Ovary (tissue), 9 donors: ENCODE measurements around the gene CSNK1G3. TPM values are rescaled to one million over a fixed set of nuclear protein-coding genes. Genes with fewer than 3 reads are reported as not detected.
"Not testable (repeated sequence)": the region's sequence is repeated elsewhere in the genome, so short reads cannot be mapped to it uniquely, and the experiment has no call there.

Source experiments
- DNase-seq, 5 donors: peaks; one replicate each; pipeline ENCODE4 v3.0.0-alpha.2; 2019 to 2020
- H3K27ac ChIP-seq, 2 donors: fragments of 200-600 bp; one replicate each; pipeline versions ENCODE4 v1.5.1 to v1.8.0; 2019 to 2022
- H3K27me3 ChIP-seq: fragments of 200-600 bp; one replicate; pipeline ENCODE4 v1.8.0; 2022
- H3K36me3 ChIP-seq: fragments of 200-600 bp; sonication (generic); one replicate; pipeline ENCODE4 v1.5.1; 2019
- H3K4me1 ChIP-seq: one replicate; pipeline ENCODE4 v1.8.1; 2013; ENCODE audit warnings: mild to moderate bottlenecking, moderate library complexity; ENCODE audit not compliant: insufficient read depth
- H3K4me3 ChIP-seq: fragments of 200-600 bp; sonication (generic); one replicate; pipeline ENCODE4 v1.5.1; 2017
- H3K9me3 ChIP-seq, 2 donors: fragments of 200-600 bp in 1 of 2; sonication (generic) in 1 of 2; one replicate each; pipeline versions ENCODE4 v1.5.1 to v1.8.1; 2013 to 2019; ENCODE audit warnings: mild to moderate bottlenecking in 1 of 2, moderate library complexity in 1 of 2
- EP300 ChIP-seq: sonication (generic); formaldehyde crosslinking; IDR thresholded peaks from one replicate; pipeline ENCODE4 v1.6.1; 2017; ENCODE audit warnings: antibody characterized with exemption
- POLR2A ChIP-seq: fragments of 450-650 bp; IDR thresholded peaks from one replicate; pipeline ENCODE4 v1.6.1; 2017; ENCODE audit warnings: antibody characterized with exemption, mild to moderate bottlenecking, moderate library complexity
- WGBS, 3 donors: extraction: QIAGEN DNeasy Blood & Tissue Kit in 1 of 3; methylation state at CpG; one replicate each; pipeline versions ENCODE4 v1.1.5 to v1.1.7; 2013 to 2017; 5-methylcytosine and 5-hydroxymethylcytosine counted together
- intact Hi-C, 4 donors: fragments of 100-400 bp; cut with DNase I; formaldehyde crosslinking; loops; one replicate each; pipeline versions ENCODE4 v1.11.0 to v1.15.1; 2022 to 2023
- polyA plus RNA-seq, 2 donors: library from polyadenylated mRNA; stranded (reverse); fragments of 200-250 nt in 1 of 2; fragments of 350-450 nt in 1 of 2; fragmentation: Illumina TruSeq in 1 of 2; extraction: RNeasy Lipid Tissue Mini Kit (QIAGEN cat#74804) in 1 of 2; gene quantifications; one replicate each; pipeline ENCODE4 v1.2.3, GENCODE V29; 2013 to 2014
- total RNA-seq, 7 donors: library from RNA; depleted of rRNA in 2 of 7; stranded (reverse); fragments of >200 nt in 2 of 7; fragmentation: NEBNext Ultra II Directional in 3 of 7; extraction: Animal tissue kit (Norgen Biotek cat#: 25700) in 3 of 7; gene quantifications; one replicate each; pipeline versions ENCODE4 v1.1.0 to v1.2.4, GENCODE V29; 2016 to 2023
- TF ChIP-seq, protein P1 (sequence below), 3 donors: fragments of 450-650 bp in 2 of 3; fragments of 200-600 bp in 1 of 3; IDR thresholded peaks; one replicate each; pipeline versions ENCODE4 v1.5.1 to v1.8.0; 2016 to 2022; ENCODE audit warnings: antibody characterized with exemption in 3 of 3, mild to moderate bottlenecking in 1 of 3
- donor health status: DM: no; HTN: no; CAD: no; lungs with moderate emphysema.
- donor health status: DM: no; HTN: no; CAD: no.
- donor health status: Bipolar disorder and iron deficiency.
- donor health status: DM: yes; HTN: yes; CAD: no.
- donor health status: DM: no; HTN: no; CAD: no.
- donor health status: DM: yes; HTN: yes; CAD: no.

Gene CSNK1G3
- total and polyA plus RNA-seq, 9 donors: 12.1 to 68.5 (median 50.8) TPM

DNA sequence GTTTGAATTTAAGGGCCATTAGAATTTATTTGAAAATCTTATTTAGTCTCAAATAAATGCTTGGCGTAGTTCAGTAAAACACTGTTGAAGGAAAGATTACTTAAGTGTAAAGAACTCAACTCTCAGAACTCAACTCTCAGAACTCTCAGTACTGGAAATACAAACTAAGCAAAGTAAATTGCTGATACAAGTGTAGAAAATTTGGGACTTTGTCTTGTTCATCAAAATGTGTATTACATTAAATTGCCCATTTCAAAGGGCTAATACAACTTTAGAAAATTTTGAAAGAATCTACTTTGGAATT is 99.4 kb downstream of the CSNK1G3 start:
- H3K27ac ChIP-seq: no peak overlapping the region
- no peaks in the 10 kb centered on the region for H3K4me1 ChIP-seq
- intact Hi-C loops: no loop called here
- no peaks in the 10 kb centered on the region for H3K36me3 ChIP-seq
- no peaks in the 10 kb centered on the region for H3K27me3 ChIP-seq
- H3K9me3 ChIP-seq: no peaks in the 10 kb centered on the region
- no peak overlapping the region for H3K4me3 ChIP-seq
- no peak for DNase-seq
- TF ChIP-seq, protein P1, sequence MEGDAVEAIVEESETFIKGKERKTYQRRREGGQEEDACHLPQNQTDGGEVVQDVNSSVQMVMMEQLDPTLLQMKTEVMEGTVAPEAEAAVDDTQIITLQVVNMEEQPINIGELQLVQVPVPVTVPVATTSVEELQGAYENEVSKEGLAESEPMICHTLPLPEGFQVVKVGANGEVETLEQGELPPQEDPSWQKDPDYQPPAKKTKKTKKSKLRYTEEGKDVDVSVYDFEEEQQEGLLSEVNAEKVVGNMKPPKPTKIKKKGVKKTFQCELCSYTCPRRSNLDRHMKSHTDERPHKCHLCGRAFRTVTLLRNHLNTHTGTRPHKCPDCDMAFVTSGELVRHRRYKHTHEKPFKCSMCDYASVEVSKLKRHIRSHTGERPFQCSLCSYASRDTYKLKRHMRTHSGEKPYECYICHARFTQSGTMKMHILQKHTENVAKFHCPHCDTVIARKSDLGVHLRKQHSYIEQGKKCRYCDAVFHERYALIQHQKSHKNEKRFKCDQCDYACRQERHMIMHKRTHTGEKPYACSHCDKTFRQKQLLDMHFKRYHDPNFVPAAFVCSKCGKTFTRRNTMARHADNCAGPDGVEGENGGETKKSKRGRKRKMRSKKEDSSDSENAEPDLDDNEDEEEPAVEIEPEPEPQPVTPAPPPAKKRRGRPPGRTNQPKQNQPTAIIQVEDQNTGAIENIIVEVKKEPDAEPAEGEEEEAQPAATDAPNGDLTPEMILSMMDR (IDR thresholded peaks at IDR 0.05): no peak
- TF ChIP-seq POLR2A (no peak), EP300 (no peak)
- 22 to 47% (median 24%) methylated on average over 1 of the region's 1 CpG for WGBS, 3 donors

DNA sequence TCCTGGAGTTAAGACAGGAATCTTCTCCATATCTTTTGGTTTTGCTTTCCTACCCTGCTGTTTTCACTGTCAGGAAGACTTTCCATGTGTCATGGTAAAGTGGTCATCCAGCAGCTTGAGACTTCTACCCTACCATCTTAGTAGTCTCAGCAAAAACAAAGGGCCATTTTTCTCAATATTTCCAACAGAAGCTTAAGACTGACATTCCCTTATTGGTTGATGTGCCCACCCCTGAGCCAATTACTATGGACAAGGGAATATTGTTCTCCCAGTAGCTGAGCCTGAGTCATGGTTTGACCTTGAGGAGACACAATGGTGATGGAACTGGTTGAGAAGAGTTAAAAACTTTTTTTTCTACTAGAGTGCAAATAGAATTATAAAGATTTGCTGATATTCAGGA is 105.6 kb downstream of the CSNK1G3 start:
- peaks cover 2% of the 10 kb centered on the region for H3K4me1 ChIP-seq
- H3K36me3 ChIP-seq: no peaks in the 10 kb centered on the region
- no peak for TF ChIP-seq POLR2A
- H3K4me3 ChIP-seq: no peak overlapping the region
- H3K9me3 ChIP-seq: no peaks in the 10 kb centered on the region
- H3K27me3 ChIP-seq: no peaks in the 10 kb centered on the region
- no peak for DNase-seq
- no peak overlapping the region for H3K27ac ChIP-seq
- intact Hi-C loops: no loop called here

DNA sequence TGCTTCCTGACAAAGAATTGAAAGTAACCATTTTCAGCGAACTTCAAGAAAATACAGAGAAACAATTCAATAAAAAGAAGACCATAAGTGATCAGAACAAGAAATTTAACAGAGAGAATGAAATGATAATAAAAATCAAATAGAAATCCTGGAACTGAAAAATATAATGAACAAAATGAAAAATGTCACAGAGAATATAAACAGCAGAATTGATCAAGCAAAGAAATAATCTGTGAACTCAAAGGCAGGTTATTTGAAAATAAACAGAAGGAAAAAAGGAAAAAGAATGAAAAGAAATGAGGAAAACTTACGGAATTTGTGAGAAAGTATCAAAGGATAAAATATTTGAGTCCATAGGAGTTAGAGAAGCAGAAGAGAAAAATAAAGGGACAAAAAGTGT is 114.1 kb downstream of the CSNK1G3 start:
- Histone ChIP-seq H3K4me1 (no peaks in the 10 kb centered on the region), H3K4me3 (no peak overlapping the region), H3K9me3 (peaks cover 0 to 4% of the 10 kb centered on the region in 2 donors), H3K36me3 (no peaks in the 10 kb centered on the region), H3K27me3 (no peaks in the 10 kb centered on the region), H3K27ac (no peak overlapping the region)
- intact Hi-C loops: no loop called here
- no peak for DNase-seq
- WGBS, 3 donors: 65 to 97% (median 90%) methylated on average over 2 of the region's 2 CpGs
- TF ChIP-seq, protein P1 (IDR thresholded peaks at IDR 0.05): no peak
- TF ChIP-seq POLR2A (no peak), EP300 (no peak)

DNA sequence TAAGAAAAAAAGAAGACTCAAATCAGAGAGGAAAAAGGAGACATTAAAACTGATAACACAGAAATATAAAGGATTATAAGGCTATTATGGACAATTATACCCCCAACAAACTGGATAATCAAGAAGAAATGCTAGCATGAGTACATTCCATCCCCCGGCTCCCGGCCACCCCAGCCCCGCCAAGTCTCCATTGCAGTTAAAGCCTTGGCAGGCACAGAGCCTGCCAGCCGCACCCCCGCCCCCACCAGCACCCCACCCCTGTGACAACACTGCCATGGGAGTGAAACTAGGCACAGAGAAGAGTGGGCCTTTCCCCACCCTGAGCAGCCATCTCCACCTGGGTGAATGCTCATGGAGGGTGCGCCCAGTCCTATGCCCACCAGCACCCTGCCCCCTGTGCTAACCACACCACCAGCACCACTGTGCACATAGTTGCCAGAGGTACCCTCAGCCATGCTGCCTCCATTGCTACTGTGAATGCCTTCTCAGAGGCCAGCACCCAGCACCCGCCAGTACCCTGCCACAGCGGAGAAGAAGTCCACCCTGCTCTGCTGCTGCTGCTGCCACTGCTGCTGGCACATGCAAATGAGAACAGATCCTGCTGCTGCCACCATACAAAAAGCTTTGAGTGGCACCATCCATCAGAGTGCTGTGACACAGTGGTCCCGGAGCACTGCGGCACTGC is 117.0 kb downstream of the CSNK1G3 start:
- no peak for TF ChIP-seq EP300
- TF ChIP-seq POLR2A: no peak
- TF ChIP-seq, protein P1 (IDR thresholded peaks at IDR 0.05): no peak
- DNase-seq: no peak
- Histone ChIP-seq H3K36me3 (no peaks in the 10 kb centered on the region), H3K4me1 (no peaks in the 10 kb centered on the region), H3K9me3 (peaks cover 0 to 4% of the 10 kb centered on the region in 2 donors), H3K27me3 (no peaks in the 10 kb centered on the region), H3K4me3 (no peak overlapping the region), H3K27ac (no peak overlapping the region)
- 87 to 92% (median 90%) methylated on average over 10 of the region's 10 CpGs for WGBS, 3 donors
- intact Hi-C loops: loop anchor here in 1 of 4 donors (1.0 kb wide), 1 partner anchor 28 kb away; no protein-coding TSS in a partner anchor

DNA sequence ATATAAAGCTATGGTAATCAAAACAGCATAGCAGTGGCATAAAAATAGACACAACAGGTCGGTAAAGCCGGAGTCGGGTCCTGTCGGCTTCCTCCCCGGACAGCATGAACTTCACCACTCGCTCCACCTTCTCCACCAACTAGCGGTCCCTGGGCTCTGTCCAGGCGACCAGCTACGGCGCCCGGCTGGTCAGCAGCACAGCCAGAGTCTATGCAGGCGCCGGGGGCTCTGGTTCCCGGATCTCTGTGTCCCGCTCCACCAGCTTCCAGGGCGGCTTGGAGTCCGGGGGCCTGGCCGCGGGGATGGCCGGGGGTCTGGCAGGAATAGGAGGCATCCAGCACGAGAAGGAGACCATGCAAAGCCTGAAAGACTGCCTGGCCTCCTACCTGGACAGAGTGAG is 124.0 kb downstream of the CSNK1G3 start:
- intact Hi-C loops: no loop called here
- no peak overlapping the region for H3K27ac ChIP-seq
- H3K4me3 ChIP-seq: no peak overlapping the region
- no peak for DNase-seq
- no peaks in the 10 kb centered on the region for H3K36me3 ChIP-seq
- no peaks in the 10 kb centered on the region for H3K27me3 ChIP-seq
- TF ChIP-seq, protein P1 (IDR thresholded peaks at IDR 0.05): no peak
- TF ChIP-seq EP300 (no peak), POLR2A (no peak)
- WGBS, 3 donors: 96 to 98% (median 97%) methylated on average over 19 to 21 of the region's 21 CpGs
- no peaks in the 10 kb centered on the region for H3K9me3 ChIP-seq
- H3K4me1 ChIP-seq: no peaks in the 10 kb centered on the region

DNA sequence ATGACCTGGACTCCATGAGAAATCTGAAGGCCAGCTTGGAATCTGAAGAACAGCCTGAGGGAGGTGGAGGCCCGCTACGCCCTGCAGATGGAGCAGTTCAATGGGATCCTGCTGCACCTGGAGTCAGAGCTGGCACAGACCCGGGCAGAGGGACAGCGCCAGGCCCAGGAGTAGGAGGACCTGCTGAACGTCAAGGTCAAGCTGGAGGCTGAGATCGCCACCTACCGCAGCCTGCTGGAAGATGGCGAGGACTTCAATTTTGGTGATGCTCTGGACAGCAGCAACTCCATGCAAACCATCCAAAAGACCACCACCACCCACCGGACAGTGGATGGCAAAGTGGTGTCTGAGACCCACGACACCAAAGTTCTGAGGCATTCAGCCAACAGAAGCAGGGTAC is 125.1 kb downstream of the CSNK1G3 start:
- H3K36me3 ChIP-seq, H3K27me3 ChIP-seq, H3K4me1 ChIP-seq, H3K4me3 ChIP-seq, H3K27ac ChIP-seq, intact Hi-C loops, H3K9me3 ChIP-seq, DNase-seq: not testable (repeated sequence)
- 93 to 97% (median 95%) methylated on average over 10 of the region's 10 CpGs for WGBS, 3 donors
